Adrenal gland (tissue), 12 donors: Measurements from ENCODE around the gene PHOSPHO2. TPM values are rescaled to one million over a fixed set of nuclear protein-coding genes. Genes with fewer than 3 reads are reported as not detected.

ENCODE experiments used
- DNase-seq, 7 donors: peaks; one replicate each; pipeline ENCODE4 v3.0.0-alpha.2; 2019 to 2020
- H3K27ac ChIP-seq, 5 donors: fragments of 200-600 bp; sonication (generic) in 4 of 5; 1 replicate in 3 of 5; 2 replicates in 2 of 5; pipeline versions ENCODE4 v1.5.1 to v1.8.0; 2016 to 2020; ENCODE audit warnings: mild to moderate bottlenecking in 1 of 5
- H3K27me3 ChIP-seq: fragments of 200-600 bp; 2 replicates; pipeline ENCODE4 v1.8.0; 2021
- H3K36me3 ChIP-seq, 2 donors: fragments of 200-600 bp; replicated peaks in 1 of 2; 1 replicate in 1 of 2; 2 replicates in 1 of 2; pipeline versions ENCODE4 v1.5.1 to v1.8.0; 2018 to 2022
- H3K4me1 ChIP-seq, 2 donors: fragments of 200-600 bp; replicated peaks in 1 of 2; 1 replicate in 1 of 2; 2 replicates in 1 of 2; pipeline versions ENCODE4 v1.5.1 to v1.8.0; 2018 to 2021
- H3K4me3 ChIP-seq, 4 donors: fragments of 200-600 bp; sonication (generic) in 3 of 4; one replicate each; pipeline ENCODE4 v1.5.1; 2016 to 2018
- H3K9me3 ChIP-seq, 3 donors: fragments of 200-600 bp; sonication (generic) in 1 of 3; replicated peaks in 1 of 3; 1 replicate in 2 of 3; 2 replicates in 1 of 3; pipeline versions ENCODE4 v1.5.1 to v1.8.0; 2016 to 2021
- CTCF ChIP-seq, 6 experiments: fragments of 450-650 bp in 4 of 6; fragments of 200-600 bp in 2 of 6; sonication (generic) in 1 of 6; IDR thresholded peaks; 1 replicate in 5 of 6; 2 replicates in 1 of 6; pipeline versions ENCODE4 v1.5.1 to v1.8.0; 2016 to 2021; ENCODE audit warnings: antibody characterized with exemption in 6 of 6, mild to moderate bottlenecking in 2 of 6, moderate library complexity in 1 of 6
- POLR2A ChIP-seq, 2 donors: fragments of 450-650 bp; IDR thresholded peaks; one replicate each; pipeline ENCODE4 v1.6.1; 2017; ENCODE audit warnings: antibody characterized with exemption in 2 of 2, mild to moderate bottlenecking in 2 of 2, moderate library complexity in 1 of 2
- WGBS, 4 donors: extraction: QIAGEN DNeasy Blood & Tissue Kit in 2 of 4; methylation state at CpG; one replicate each; pipeline versions ENCODE4 v1.1.5 to v1.1.7; 2013 to 2017; 5-methylcytosine and 5-hydroxymethylcytosine counted together
- intact Hi-C, 2 donors: fragments of 100-400 bp; cut with DNase I; formaldehyde crosslinking; loops; one replicate each; pipeline versions ENCODE4 v1.14.1 to v1.15.0; 2022 to 2023
- polyA plus RNA-seq, 3 donors: library from polyadenylated mRNA; stranded (reverse); fragments of 200-250 nt in 2 of 3; fragments of 350-450 nt in 1 of 3; fragmentation: Illumina TruSeq in 1 of 3; extraction: RNeasy Lipid Tissue Mini Kit (QIAGEN cat#74804) in 1 of 3; gene quantifications; one replicate each; pipeline ENCODE4 v1.2.3, GENCODE V29; 2013 to 2014
- total RNA-seq, 9 donors: library from RNA; depleted of rRNA in 4 of 9; stranded (reverse); fragments of >200 nt in 4 of 9; fragments of 120-200 nt in 1 of 9; fragmentation: NEBNext Ultra II Directional in 1 of 9; extraction: Animal tissue kit (Norgen Biotek cat#: 25700) in 1 of 9; gene quantifications; one replicate each; pipeline versions ENCODE4 v1.1.0 to v1.2.4, GENCODE V29; 2013 to 2023
- donor health status: healthy with polysubstance abuse.
- donor health status: Bipolar disorder and iron deficiency.
- donor health status: DM: yes; HTN: yes; CAD: no.
- donor health status: DM: no; HTN: no; CAD: no.
- donor health status: DM: no; HTN: no; CAD: no.
- donor health status: DM: yes; HTN: yes; CAD: no.

The PHOSPHO2 gene
- total and polyA plus RNA-seq, 12 donors: 0.69 to 6.6 (median 2.4) TPM

- Histone ChIP-seq H3K4me3 (no peak overlapping the region), H3K27ac (no peak overlapping the region), H3K4me1 (no peaks in the 10 kb centered on the region), H3K9me3 (no peaks in the 10 kb centered on the region), H3K27me3 (no peaks in the 10 kb centered on the region), H3K36me3 (no peaks in the 10 kb centered on the region)
- DNase-seq: no peak
- intact Hi-C loops: no loop called here
- no peak for TF ChIP-seq POLR2A (IDR thresholded peaks at IDR 0.05)
- TF ChIP-seq CTCF (IDR thresholded peaks at IDR 0.05): no peak
- WGBS, 4 donors: 62 to 97% (median 86%) methylated on average over 2 of the region's 2 CpGs
These were observed 13.4 kb downstream of the PHOSPHO2 start for GRCh38 chr2:169707626-169708025.

- WGBS, 4 donors: 57 to 100% (median 98%) methylated on average over 1 of the region's 1 CpG
- intact Hi-C loops: no loop called here
- Histone ChIP-seq H3K4me3 (no peak overlapping the region), H3K4me1 (no peaks in the 10 kb centered on the region), H3K9me3 (no peaks in the 10 kb centered on the region), H3K27me3 (no peaks in the 10 kb centered on the region), H3K27ac (no peak overlapping the region), H3K36me3 (no peaks in the 10 kb centered on the region)
- TF ChIP-seq CTCF (IDR thresholded peaks at IDR 0.05) (no peak), POLR2A (IDR thresholded peaks at IDR 0.05) (no peak)
- DNase-seq: no peak
These were observed 15.1 kb downstream of the PHOSPHO2 start for GRCh38 chr2:169709331-169709730.

GRCh38 chr2:169709981-169710380 is 15.7 kb downstream of the PHOSPHO2 start:
- intact Hi-C loops: no loop called here
- no peak overlapping the region for H3K27ac ChIP-seq
- 69 to 90% (median 78%) methylated on average over 1 of the region's 1 CpG for WGBS, 4 donors
- no peak for DNase-seq
- H3K4me3 ChIP-seq: no peak overlapping the region
- no peaks in the 10 kb centered on the region for H3K9me3 ChIP-seq
- no peaks in the 10 kb centered on the region for H3K27me3 ChIP-seq
- peaks cover 0 to 3% of the 10 kb centered on the region in 2 donors for H3K4me1 ChIP-seq
- TF ChIP-seq POLR2A (IDR thresholded peaks at IDR 0.05): no peak
- TF ChIP-seq CTCF (IDR thresholded peaks at IDR 0.05): no peak
- no peaks in the 10 kb centered on the region for H3K36me3 ChIP-seq

GRCh38 chr2:169711751-169712509 is 17.7 kb downstream of the PHOSPHO2 start:
- WGBS, 4 donors: 65 to 95% (median 71%) methylated on average over 7 of the region's 7 CpGs
- TF ChIP-seq CTCF (IDR thresholded peaks at IDR 0.05) (no peak), POLR2A (IDR thresholded peaks at IDR 0.05) (no peak)
- no peaks in the 10 kb centered on the region for H3K27me3 ChIP-seq

More at GRCh38 chr2:169711751-169712509, 17.7 kb downstream of the PHOSPHO2 start:
- H3K9me3 ChIP-seq: no peaks in the 10 kb centered on the region
- no peak overlapping the region for H3K27ac ChIP-seq
- no peak for DNase-seq
- no peaks in the 10 kb centered on the region for H3K36me3 ChIP-seq
- no peak overlapping the region for H3K4me3 ChIP-seq
- intact Hi-C loops: no loop called here
- H3K4me1 ChIP-seq: peaks cover 4 to 16% of the 10 kb centered on the region in 2 donors
